Activated CD8-positive, alpha-beta memory T cell treated with anti-CD3 and anti-CD28 coated beads, Interleukin-2, amount 50 U/mL, for 48 hours (primary cell): ENCODE measurements around the gene AQP5.

ENCODE experiments used
- DNase-seq: peaks from one replicate; pipeline ENCODE4 v3.0.0-alpha.2; 2020

AQP5 gene

DNA sequence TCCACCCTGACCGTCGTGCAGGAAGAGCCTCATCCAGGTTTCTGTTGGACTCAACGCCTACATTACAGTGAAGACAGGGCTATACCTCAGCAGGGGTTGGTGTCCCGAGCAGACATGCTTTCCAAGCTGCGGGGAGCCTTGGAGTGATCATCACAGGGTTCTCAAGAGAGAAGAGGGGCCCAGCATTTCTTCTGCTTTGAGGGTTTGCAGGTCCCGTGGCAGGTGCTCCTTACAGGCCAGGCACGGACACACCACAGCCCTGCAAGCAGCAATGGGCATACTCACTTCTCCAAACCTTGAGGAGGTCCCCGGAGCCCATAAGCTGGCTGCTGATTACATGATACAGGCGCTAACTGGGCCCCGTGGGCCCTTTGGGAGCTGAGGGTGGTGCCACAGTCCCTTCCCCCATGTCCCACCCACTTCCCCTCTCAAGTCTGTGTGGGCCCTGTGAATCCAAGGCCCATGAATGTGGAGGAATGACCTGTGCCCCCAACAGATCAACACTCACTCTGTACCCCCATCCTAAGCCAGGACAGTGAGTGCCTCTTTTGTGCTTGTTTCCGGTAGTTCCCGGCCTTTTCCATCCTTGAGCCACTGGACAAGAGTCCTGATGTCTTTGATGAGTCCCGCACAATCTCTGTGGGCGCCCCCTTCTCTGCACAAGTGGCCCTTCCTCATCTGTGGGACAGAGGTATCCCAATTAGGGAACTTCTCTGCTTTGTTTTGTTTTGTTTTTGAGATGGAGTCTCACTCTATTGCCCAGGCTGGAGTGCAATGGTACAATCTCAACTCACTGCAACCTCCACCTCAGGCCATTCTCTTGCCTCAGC lies 10.0 kb upstream of the AQP5 start:
- DNase-seq: no peak

DNA sequence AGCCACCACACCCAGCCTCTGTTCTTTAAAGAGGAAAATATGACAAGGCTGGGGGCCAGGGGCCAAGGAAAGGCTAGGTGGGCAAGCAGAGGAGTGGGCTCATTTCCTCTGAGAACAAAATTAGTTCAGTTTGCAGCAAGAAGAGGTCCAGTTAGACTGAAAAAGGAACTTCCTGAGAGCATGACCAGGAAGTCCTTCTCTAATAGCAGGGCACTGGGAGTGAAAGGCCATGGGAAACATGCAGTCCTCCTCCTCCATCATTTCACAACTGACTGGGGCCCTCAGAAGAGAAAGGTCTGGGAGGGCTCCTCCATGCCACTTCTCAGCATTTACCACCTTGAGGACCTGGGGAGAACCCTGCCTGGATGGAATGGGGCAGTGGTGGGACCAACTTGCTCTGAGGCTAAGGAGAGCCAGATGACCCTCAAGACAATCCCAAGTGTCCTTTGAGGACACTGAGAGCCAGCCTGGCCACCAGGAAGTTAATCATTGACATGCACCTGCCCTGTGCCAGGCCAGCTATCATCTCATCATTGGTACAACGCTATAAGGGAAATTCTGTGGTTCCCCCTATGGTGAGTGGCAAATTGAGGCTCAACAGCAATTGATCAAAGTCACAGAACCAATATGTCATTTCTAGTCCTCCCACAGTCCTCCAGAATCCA lies 9.1 kb upstream of the AQP5 start:
- no peak for DNase-seq

DNA sequence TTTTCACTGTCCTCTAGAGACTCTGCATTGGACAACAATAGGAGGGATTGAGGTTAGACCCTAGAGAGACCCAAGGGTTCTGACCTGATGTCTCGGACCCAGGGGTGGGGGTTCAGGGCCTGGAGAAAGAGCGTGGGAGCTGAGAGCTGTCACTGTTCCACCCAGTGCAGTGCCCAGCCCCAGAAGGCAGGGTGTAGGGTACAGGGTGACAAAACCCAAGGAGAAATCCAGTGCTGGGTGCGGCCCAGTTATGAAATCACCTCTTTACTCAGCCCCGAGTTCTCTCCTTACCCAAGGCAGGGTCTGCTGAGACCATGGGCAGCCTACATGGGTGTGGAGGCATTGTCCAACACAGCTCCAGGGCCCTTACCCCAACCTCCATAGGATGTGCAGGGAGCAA lies 8.5 kb upstream of the AQP5 start:
- DNase-seq: no peak

DNA sequence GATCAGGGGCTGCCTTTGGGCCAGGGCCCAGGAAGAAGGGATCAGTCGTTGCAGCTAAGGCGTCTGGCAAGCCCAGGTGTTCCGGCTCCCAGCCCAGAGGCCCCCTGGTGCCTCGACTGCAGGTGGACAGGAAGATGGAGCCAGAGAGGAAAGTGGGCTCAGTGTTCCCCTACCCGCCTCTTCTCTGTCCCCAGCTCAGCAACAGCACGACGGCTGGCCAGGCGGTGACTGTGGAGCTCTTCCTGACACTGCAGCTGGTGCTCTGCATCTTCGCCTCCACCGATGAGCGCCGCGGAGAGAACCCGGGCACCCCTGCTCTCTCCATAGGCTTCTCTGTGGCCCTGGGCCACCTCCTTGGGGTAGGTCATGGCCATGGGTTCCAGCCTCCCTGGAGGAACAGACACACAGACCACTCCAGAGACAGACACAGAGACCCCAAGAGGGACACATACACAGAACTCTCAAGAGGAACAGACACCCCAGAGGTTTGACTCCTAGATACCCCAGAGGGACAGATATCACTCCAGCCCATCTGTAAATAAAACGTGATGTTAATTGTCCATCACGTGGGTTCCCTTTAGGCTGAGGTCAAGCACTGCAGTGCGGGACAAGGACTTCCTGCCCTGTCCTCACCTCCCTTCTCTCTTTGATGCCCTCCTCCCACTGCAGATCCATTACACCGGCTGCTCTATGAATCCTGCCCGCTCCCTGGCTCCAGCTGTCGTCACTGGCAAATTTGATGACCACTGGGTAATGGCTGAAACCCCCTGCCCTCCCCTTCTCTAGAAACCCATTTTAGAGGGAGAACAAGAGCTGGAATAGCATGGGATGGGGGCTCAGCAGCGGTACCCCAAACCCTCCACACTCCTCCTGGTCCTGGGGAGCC lies 7.5 kb upstream of the AQP5 start:
- DNase-seq: no peak

DNA sequence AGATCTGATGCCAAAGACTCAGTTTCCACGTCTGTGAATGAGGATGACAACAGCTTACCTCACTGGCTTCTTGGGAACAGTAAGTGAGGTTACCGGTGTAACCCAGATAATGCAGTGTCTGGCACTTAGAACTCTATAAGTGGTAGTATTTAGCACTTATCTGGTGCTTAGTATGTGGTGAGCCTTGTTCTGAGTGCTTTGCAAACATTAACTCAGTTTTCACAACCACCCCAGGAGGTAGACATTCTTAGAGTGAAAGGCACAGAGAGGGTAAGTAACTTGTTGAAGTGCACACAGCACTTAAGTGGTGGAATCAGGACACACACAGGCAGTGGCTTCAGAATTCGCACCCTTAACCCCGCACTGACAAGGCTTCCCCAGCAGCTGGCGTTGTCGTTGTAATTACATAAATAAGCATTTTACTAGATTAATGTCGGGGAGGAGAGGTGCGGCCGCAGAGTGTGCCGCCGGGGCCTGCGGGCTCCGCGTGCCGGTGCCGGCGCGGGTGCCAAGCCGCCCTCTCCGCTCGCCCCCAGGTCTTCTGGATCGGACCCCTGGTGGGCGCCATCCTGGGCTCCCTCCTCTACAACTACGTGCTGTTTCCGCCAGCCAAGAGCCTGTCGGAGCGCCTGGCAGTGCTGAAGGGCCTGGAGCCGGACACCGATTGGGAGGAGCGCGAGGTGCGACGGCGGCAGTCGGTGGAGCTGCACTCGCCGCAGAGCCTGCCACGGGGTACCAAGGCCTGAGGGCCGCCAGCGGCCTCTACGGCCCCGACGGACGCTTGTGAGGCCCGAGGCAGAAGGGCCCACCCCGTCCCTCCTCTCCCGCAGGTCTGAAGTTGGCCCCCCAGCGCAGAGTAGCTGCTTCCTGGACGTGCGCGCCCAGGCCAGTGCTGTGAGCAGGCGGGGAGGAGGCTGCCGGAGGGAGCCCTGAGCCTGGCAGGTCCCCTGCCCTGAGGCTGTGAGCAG lies 6.5 kb upstream of the AQP5 start:
- no peak for DNase-seq

DNA sequence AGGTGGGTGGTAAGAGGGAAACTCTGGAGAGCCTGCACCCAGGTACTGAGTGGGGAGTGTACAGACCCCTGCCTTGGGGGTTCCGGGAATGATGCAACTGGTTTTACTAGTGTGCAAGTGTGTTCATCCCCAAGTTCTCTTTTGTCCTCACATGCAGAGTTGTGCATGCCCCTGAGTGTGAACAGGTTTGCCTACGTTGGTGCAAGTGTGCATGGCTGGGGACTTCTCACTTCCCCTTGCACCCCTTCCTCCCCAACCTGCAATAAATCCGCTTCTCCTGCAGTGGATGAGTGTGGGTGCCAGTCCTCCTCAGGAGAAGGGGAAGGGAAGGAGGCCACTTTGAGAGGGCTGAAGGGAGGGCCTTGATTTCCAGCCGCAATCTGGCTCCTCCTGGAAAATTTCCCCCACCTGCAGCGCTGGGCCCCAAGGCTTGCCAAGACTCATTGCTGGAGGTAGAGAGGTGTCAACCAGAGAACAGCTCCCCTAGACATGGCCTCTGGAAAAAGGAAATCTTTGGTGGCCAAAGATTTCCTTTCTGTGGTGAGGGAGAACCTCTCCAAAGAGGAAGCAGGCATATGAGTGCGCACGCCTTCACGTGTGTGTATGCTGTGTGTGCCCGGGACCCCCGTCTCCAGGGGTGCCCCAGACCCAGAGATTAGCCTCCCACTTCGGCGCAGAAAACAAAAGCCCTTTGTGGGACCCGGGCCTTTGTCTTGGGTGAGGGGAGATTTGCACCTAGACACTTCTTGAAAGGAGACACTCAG lies 5.6 kb upstream of the AQP5 start:
- no peak for DNase-seq

DNA sequence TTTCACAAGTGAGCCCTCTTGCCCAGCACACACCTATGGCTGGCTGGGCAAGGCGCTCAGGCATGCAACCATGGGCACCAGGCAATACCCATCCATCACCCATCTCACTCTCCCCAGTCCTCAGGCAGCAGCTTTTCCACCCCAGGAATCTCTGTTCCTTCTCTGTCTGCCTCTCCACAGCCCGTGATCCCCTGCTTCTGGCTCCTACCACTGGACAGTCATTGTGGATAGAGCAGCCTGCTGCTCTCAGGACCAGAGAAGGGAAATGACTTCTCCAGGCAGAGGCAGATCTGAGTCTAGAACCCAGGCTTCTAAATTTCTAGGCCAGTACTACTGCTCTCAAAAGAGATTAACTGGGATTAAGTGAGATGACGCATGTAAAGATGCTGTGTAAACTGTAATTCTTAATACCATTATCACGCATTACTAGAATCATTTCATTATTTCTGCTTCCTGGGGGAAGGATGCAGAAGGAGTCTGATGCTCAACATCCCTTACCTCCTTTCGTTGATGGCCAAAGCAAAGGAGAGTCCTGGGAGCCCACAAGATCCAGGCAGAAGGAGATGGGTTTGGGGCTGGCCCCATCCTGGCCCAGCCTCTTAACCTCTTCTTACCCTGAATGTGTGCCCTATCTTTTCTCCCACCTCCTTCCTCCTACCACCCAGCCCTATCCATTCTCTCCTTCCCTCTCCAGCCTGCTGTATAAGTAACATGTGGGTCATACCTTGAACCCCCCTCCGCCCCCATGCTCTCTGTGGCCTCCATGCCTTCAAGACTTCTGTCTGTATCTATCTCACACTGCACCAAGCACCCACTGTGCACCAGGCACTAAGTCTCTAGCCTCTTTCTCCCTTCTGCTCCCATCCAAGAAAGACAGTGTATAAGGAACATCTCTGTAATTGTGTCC lies 4.8 kb upstream of the AQP5 start:
- DNase-seq: no peak

DNA sequence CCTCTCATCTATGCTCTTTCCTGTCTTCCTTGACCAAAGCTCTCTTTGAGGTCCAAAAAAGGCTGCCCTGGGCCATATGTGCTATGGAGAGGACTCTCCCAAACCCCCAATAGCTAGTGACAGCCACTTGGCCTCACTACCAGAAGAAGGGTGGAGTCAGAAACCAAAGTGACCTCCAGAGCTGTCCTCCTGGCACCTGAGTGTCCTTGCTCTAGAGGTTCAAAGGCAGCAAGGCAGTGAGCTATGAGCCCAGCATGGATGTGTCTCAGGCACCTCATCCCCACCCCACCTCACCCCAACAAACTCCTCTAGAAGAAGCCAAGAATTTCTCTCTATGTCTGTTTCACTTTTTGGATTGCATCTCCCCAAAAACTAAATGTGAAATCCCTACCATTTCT lies 4.1 kb upstream of the AQP5 start:
- DNase-seq: no peak

DNA sequence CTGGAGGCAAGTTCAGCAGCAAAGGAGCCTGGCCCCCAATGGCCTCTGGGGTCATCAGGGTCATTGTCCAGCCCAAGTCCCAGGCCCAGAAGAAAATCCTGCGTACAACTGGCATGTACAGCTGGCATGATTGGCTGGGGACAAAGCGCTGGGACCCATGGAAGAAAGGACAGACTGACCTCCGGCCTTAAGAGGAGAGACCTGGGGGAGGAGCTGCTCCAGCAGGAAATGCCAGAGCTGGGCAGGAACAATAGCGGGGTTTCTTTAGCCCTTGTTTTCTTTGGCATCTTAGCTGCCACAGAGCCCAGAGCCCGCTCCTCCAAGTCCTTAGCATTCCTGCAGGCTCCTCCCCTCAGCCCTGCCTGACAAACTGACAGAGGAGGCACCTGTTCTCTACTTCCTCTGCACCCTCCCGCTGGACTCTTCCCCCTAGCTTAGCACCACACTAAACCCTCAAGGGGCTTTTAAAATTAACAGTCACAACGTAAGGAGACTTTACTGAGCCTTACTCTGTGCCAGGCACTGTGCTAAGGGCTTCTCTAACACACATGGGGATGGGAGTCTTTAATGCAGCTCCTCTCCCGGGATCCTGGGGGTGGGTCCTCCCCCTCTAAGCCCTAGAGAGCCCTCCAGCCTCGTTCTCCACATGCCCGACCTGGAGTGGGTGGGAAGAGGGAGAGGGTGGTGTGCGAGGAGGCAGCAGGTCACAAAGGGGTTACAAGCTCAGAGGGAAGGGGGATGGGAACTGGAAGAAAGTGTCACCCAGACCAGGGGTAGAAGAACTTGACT lies 1.8 kb upstream of the AQP5 start:
- no peak for DNase-seq

DNA sequence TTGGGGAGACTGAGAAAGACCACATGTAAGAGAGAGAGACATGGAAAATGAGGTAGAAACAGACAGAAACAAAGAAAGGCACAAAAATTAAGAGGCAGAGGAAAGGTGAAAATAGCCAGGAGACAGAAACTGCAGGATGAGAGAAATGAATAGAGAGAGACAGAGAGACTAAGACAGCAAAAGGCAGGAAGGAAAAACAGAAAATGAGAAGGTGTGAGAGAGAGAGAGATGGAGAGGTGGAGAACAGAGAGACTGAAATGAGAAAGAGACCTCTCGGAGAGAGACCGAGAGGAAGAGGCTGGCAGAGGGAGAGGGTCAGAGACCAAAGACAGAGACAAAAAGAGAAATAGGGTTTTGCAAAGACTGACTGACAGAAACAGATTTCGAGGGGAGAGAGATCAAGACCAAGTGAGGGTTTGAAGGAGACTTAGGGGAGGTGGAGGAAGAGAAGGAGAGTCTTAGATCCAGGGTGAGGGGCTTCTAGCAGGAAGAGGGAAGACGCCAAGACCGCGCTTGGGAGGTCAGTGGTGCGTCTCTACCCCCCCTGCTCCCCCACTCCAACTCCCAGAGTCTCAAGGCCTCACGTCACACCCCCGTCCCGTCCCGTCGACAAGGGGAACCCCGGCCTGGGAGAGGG lies 1.1 kb upstream of the AQP5 start:
- no peak for DNase-seq

DNA sequence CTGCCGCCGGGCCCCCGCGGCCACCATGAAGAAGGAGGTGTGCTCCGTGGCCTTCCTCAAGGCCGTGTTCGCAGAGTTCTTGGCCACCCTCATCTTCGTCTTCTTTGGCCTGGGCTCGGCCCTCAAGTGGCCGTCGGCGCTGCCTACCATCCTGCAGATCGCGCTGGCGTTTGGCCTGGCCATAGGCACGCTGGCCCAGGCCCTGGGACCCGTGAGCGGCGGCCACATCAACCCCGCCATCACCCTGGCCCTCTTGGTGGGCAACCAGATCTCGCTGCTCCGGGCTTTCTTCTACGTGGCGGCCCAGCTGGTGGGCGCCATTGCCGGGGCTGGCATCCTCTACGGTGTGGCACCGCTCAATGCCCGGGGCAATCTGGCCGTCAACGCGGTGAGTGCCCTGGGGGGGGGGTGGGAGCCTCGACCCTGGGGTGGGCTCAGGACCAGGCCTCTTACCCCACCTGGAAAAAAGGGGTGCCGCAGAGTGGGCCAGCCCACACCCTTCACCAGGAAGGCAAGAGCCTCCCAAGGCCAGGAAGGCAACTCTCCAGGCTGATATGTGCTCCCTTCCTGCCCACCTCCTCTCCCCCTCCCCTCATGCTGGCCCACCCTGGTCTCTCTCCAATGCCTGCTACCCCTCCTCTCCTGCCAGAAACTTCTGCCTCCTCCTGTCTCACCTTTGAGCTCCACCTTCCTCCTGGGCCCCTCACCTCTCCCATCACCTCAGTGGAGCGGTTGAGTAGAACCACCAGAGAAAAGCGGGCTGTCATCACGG lies 507 bp downstream of the AQP5 start:
- DNase-seq: no peak

DNA sequence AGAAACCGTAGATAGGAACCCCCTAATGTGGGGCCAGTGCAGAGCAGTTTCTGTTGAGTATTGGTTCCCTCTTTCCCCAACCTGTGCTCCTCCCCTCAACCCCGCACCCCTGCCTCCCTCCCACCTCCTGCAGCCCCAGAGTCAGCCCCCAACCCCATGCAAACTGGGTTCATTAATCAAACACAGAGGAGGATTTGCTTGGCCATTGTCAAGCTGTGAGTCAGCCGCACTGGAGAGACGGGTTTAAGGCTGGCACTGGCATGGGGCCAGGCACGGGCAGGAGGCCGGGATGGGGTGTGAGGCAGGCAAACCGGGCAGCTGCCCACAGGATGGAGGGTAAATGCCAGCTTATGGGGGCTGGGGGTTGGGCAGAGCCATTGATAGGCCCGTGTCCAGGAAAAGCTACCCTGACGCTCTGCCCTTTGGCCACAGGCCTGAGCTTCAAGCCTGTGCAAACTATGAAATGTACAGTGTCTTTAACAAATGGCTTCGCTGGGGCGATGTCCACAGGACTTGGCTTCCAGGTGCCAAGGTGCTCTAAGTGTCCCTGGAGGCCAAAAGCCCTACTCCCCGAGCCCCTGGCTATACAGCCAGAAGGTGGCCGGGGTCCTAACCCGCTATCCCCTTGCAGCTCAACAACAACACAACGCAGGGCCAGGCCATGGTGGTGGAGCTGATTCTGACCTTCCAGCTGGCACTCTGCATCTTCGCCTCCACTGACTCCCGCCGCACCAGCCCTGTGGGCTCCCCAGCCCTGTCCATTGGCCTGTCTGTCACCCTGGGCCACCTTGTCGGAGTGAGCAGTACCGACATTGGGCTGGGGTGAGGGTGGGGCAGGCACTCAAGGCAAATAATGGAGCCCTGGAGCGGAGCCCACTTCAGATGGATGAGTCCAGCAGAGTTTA lies 1.4 kb downstream of the AQP5 start:
- DNase-seq: no peak

DNA sequence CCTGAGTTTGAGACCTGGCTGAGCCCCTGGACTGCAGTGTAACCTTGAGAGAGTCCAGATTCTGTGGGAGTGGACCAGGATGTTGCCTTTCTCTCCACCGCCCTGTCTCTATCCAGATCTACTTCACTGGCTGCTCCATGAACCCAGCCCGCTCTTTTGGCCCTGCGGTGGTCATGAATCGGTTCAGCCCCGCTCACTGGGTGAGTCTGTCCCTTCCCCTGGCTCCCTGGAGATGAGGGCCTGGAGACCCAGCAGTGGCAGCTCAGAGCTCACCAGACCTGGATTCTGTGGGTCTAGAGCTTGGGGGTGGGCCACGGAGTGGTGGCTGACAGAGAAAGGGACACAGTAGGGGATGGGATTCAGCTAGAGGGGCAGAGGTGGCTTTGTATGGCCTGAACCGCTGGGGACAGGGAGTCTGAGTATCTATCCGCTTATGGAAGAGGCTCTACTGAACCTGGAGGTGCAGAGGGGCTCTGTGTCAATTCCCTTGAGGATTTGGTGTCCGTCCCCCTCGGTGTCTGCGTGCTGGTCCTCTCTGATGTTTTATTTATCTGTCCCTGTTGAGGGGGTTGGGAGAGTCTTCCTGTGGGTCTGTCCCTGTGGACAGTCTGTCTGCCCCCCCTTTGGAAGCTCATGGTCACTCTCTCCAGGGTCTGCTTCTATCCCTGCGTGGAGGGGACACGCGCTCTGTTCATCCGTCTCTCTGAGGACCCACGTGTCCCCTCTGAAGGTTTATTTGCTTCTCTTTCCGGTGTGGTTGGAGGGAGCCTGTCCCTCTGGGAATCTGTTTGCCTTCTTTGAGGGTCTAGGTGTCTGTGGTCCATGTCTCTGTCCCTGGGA lies 2.5 kb downstream of the AQP5 start:
- DNase-seq: no peak

DNA sequence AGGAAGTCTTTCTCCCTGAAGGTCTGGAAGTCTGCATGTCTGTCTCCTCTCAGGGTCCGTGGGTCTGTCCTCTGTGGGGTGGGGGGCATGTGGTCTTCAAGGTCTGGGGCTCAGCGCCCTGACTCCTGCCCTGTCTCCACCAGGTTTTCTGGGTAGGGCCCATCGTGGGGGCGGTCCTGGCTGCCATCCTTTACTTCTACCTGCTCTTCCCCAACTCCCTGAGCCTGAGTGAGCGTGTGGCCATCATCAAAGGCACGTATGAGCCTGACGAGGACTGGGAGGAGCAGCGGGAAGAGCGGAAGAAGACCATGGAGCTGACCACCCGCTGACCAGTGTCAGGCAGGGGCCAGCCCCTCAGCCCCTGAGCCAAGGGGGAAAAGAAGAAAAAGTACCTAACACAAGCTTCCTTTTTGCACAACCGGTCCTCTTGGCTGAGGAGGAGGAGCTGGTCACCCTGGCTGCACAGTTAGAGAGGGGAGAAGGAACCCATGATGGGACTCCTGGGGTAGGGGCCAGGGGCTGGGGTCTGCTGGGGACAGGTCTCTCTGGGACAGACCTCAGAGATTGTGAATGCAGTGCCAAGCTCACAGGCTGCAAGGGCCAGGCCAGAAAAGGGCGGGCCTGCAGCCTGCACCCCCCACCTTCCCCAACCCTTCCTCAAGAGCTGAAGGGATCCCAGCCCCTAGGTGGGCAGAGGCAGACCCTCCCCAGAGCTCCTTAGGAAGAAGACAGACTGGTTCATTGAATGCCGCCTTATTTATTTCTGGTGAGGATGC lies 3.4 kb downstream of the AQP5 start:
- DNase-seq: no peak

DNA sequence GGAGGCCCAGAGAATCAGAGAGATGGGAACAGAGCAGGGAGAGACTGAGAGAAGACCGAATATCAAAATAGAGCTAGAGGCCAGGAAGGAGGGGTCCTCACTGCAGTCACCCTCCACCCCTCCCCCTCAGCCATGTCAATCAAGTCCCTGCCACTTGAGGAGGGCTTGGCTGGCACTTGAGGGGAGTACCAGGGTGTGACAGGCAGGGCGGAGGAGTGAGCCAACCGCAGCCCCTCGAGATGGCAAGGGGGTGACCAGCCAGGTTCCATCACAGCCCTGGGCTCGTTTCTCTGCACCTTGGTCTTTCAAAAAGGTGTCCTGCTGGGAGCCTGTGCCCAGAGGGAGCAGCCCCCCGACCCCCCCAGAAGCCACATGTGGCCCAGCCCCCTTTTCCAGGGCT lies 4.2 kb downstream of the AQP5 start:
- DNase-seq: no peak
